HL-60 (cell line): ENCODE data around the gene NFIA.

Experiments
- GABPA ChIP-seq: IDR thresholded peaks from 2 replicates; pipeline ENCODE4 v1.6.1; 2012; ENCODE audit warnings: low read depth
- POLR2AphosphoS5 ChIP-seq: IDR thresholded peaks from 2 replicates; pipeline ENCODE4 v1.6.1; 2012; ENCODE audit warnings: low read depth
- SPI1 ChIP-seq: IDR thresholded peaks from 2 replicates; pipeline ENCODE4 v1.6.1; 2012; ENCODE audit warnings: low read depth, mild to moderate bottlenecking, borderline replicate concordance
- TF ChIP-seq, protein P1 (sequence below): IDR thresholded peaks from one replicate; pipeline ENCODE4 v1.5.1; 2011; ENCODE audit warnings: low read length, control low read depth, inconsistent platforms; ENCODE audit not compliant: insufficient read depth
- TF ChIP-seq, protein P2 (sequence below): IDR thresholded peaks from 2 replicates; pipeline ENCODE4 v1.6.1; 2012; ENCODE audit warnings: low read depth; ENCODE audit not compliant: insufficient replicate concordance

DNA sequence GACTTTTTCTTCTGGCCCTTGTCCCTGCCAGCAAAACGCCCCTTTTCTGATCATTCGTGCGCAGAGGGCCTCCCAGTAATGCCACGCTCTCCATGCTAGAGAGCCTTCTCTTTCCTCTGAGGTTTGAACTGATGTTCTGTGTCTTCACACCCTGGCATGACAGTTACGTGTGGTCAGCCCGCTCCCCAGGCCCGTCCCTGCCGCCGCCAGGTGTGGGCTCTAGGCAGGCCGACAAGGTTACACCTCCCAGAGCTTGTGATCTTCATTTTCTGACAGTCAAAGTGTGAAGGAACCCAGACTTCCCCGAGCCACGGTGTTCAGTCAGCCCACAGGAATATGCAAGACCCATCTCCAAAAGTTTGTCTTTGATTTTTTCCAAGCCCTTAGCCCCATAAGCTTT is 377.0 kb downstream of the NFIA start:
- TF ChIP-seq, protein P1, sequence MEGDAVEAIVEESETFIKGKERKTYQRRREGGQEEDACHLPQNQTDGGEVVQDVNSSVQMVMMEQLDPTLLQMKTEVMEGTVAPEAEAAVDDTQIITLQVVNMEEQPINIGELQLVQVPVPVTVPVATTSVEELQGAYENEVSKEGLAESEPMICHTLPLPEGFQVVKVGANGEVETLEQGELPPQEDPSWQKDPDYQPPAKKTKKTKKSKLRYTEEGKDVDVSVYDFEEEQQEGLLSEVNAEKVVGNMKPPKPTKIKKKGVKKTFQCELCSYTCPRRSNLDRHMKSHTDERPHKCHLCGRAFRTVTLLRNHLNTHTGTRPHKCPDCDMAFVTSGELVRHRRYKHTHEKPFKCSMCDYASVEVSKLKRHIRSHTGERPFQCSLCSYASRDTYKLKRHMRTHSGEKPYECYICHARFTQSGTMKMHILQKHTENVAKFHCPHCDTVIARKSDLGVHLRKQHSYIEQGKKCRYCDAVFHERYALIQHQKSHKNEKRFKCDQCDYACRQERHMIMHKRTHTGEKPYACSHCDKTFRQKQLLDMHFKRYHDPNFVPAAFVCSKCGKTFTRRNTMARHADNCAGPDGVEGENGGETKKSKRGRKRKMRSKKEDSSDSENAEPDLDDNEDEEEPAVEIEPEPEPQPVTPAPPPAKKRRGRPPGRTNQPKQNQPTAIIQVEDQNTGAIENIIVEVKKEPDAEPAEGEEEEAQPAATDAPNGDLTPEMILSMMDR = no peak
- no peak for TF ChIP-seq POLR2AphosphoS5
- TF ChIP-seq, protein P2, sequence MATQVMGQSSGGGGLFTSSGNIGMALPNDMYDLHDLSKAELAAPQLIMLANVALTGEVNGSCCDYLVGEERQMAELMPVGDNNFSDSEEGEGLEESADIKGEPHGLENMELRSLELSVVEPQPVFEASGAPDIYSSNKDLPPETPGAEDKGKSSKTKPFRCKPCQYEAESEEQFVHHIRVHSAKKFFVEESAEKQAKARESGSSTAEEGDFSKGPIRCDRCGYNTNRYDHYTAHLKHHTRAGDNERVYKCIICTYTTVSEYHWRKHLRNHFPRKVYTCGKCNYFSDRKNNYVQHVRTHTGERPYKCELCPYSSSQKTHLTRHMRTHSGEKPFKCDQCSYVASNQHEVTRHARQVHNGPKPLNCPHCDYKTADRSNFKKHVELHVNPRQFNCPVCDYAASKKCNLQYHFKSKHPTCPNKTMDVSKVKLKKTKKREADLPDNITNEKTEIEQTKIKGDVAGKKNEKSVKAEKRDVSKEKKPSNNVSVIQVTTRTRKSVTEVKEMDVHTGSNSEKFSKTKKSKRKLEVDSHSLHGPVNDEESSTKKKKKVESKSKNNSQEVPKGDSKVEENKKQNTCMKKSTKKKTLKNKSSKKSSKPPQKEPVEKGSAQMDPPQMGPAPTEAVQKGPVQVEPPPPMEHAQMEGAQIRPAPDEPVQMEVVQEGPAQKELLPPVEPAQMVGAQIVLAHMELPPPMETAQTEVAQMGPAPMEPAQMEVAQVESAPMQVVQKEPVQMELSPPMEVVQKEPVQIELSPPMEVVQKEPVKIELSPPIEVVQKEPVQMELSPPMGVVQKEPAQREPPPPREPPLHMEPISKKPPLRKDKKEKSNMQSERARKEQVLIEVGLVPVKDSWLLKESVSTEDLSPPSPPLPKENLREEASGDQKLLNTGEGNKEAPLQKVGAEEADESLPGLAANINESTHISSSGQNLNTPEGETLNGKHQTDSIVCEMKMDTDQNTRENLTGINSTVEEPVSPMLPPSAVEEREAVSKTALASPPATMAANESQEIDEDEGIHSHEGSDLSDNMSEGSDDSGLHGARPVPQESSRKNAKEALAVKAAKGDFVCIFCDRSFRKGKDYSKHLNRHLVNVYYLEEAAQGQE = no peak
- no peak for TF ChIP-seq GABPA
- no peak for TF ChIP-seq SPI1
